Vagina (tissue), 2 donors: ENCODE results near the gene INSC. TPM values are rescaled to one million over a fixed set of nuclear protein-coding genes. Genes with fewer than 3 reads are reported as not detected.

Source experiments
- DNase-seq, 2 donors: peaks; one replicate each; pipeline ENCODE4 v3.0.0-alpha.2; 2017; ENCODE audit errors: extremely low spot score in 2 of 2
- H3K27ac ChIP-seq: fragments of 200-600 bp; sonication (generic); one replicate; pipeline ENCODE4 v1.5.1; 2019
- H3K27me3 ChIP-seq: fragments of 200-600 bp; sonication (generic); one replicate; pipeline ENCODE4 v1.5.1; 2019
- H3K36me3 ChIP-seq, 2 donors: fragments of 200-600 bp; sonication (generic); one replicate each; pipeline ENCODE4 v1.5.1; 2017 to 2019
- H3K4me1 ChIP-seq: fragments of 200-600 bp; sonication (generic); one replicate; pipeline ENCODE4 v1.5.1; 2019
- H3K4me3 ChIP-seq, 2 donors: fragments of 200-600 bp; sonication (generic); 1 replicate in 1 of 2; 2 replicates in 1 of 2; pipeline ENCODE4 v1.5.1; 2016 to 2019
- H3K9me3 ChIP-seq: fragments of 200-600 bp; sonication (generic); one replicate; pipeline ENCODE4 v1.5.1; 2019
- POLR2A ChIP-seq, 2 donors: fragments of 450-650 bp; IDR thresholded peaks; one replicate each; pipeline ENCODE4 v1.6.1; 2017; ENCODE audit warnings: antibody characterized with exemption in 2 of 2, mild to moderate bottlenecking in 2 of 2, moderate library complexity in 2 of 2
- POLR2AphosphoS5 ChIP-seq, 2 donors: sonication (generic); formaldehyde crosslinking; IDR thresholded peaks; one replicate each; pipeline ENCODE4 v1.9.0; 2017; ENCODE audit warnings: antibody characterized with exemption in 2 of 2, mild to moderate bottlenecking in 2 of 2, low read depth in 1 of 2; ENCODE audit not compliant: insufficient read depth in 1 of 2
- intact Hi-C: fragments of 100-400 bp; cut with DNase I; formaldehyde crosslinking; loops from one replicate; pipeline ENCODE4 v1.15.1; 2023
- total RNA-seq: library from RNA; depleted of rRNA; stranded (reverse); fragments of >200 nt; gene quantifications from one replicate; pipeline ENCODE4 v1.2.3, GENCODE V29; 2016
- TF ChIP-seq, protein P1 (sequence below), 3 experiments: fragments of 450-650 bp in 2 of 3; fragments of 200-600 bp in 1 of 3; sonication (generic) in 1 of 3; IDR thresholded peaks; one replicate each; pipeline ENCODE4 v1.5.1; 2017 to 2019; ENCODE audit warnings: antibody characterized with exemption in 3 of 3, mild to moderate bottlenecking in 2 of 3, moderate library complexity in 2 of 3

Gene INSC
- total RNA-seq, 1 donor from 2014 or later = 3.2 TPM

DNA sequence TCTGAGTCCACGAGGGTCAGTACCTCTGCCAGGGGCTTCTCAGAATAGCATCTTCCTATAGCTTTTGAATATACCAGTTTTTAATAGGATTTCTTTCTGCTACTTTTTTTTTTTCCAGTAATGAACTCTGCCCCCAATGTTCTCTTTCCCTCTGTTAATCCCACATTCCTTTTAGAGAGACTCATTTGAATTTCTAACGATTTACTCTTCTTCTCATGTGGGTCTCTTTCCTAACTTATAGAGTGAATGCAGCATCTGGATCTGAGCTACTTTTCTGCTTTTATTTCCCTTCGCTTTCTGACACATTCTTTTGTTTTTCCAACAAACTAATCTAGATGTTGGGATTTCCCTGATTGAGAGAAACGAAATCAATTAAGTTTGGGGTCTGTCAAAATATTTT is 71.4 kb downstream of the INSC start:
- intact Hi-C loops = no loop called here

DNA sequence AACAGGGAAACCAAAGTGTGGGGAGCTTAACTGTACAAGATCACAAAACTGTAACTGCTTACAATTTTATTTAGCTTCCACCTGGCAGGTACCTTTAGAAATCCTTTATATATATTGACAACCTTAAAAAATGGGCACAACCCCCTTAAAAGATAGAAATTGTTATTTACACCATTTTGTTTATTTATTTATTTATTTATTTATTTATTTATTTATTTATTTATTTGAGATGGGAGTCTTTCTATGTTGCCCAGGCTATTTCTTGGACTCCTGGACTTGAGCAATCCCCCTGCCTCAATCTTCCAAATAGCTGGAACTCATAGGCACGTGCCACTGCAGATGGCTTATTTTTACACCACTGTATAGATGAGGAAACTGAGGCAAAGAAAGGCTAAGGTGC is 74.5 kb downstream of the INSC start:
- no peaks in the 10 kb centered on the region for H3K36me3 ChIP-seq

More for the DNA sequence above, 71.4 kb downstream of the INSC start:
- H3K36me3 ChIP-seq = no peaks in the 10 kb centered on the region
- no peak overlapping the region for H3K27ac ChIP-seq
- H3K4me3 ChIP-seq = no peak overlapping the region
- H3K9me3 ChIP-seq = no peaks in the 10 kb centered on the region
- H3K27me3 ChIP-seq = no peaks in the 10 kb centered on the region
- H3K4me1 ChIP-seq = no peaks in the 10 kb centered on the region
- no peak for DNase-seq
- TF ChIP-seq POLR2A (IDR thresholded peaks at IDR 0.05) (no peak), POLR2AphosphoS5 (IDR thresholded peaks at IDR 0.05; ENCODE audit: insufficient read depth in 1 of 2, low read depth in 1 of 2) (no peak)
- TF ChIP-seq, protein P1, sequence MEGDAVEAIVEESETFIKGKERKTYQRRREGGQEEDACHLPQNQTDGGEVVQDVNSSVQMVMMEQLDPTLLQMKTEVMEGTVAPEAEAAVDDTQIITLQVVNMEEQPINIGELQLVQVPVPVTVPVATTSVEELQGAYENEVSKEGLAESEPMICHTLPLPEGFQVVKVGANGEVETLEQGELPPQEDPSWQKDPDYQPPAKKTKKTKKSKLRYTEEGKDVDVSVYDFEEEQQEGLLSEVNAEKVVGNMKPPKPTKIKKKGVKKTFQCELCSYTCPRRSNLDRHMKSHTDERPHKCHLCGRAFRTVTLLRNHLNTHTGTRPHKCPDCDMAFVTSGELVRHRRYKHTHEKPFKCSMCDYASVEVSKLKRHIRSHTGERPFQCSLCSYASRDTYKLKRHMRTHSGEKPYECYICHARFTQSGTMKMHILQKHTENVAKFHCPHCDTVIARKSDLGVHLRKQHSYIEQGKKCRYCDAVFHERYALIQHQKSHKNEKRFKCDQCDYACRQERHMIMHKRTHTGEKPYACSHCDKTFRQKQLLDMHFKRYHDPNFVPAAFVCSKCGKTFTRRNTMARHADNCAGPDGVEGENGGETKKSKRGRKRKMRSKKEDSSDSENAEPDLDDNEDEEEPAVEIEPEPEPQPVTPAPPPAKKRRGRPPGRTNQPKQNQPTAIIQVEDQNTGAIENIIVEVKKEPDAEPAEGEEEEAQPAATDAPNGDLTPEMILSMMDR (IDR thresholded peaks at IDR 0.05) = no peak

DNA sequence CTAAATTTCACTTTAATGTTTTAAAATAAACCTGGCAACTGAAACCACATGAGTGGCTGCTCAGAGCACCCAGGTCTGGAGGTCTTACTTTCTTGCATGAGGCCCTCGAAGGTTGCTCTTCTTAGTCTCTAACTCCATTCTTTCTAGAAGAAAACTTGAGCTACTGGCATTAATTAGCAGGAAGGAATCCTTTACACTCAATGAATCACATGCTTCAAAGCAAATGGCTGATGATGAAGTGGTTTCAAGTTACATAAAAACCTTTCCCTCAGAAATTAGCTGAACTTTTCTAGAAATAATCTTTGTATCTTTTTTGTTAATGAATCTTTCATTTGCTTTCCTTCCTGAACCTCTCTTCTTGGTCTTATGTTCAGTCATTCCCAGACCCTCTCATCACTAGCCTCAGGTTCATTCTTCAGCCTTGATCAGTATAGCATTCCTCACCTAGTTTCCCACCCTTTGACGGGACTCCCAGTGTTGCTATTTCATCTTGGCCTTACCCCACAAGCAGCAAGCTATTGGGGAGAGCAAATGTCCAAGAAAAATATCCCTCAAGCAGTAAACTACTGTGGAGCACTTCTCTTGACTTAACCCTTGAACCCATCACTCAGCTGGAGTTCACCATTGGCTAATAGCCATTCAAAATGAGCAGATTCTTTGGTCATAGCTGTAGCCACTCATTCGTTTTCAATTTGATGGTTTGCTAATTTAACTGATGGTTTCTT is 75.1 kb downstream of the INSC start:
- Histone ChIP-seq H3K27ac (no peak overlapping the region), H3K9me3 (no peaks in the 10 kb centered on the region), H3K27me3 (no peaks in the 10 kb centered on the region), H3K4me1 (no peaks in the 10 kb centered on the region), H3K4me3 (no peak overlapping the region), H3K36me3 (no peaks in the 10 kb centered on the region)
- no peak for DNase-seq
- no peak for TF ChIP-seq POLR2A (IDR thresholded peaks at IDR 0.05)
- no peak for TF ChIP-seq POLR2AphosphoS5 (IDR thresholded peaks at IDR 0.05; ENCODE audit: insufficient read depth in 1 of 2, low read depth in 1 of 2)
- TF ChIP-seq, protein P1 (IDR thresholded peaks at IDR 0.05) = no peak
- intact Hi-C loops = no loop called here

More for the DNA sequence above, 74.5 kb downstream of the INSC start:
- Histone ChIP-seq H3K27me3 (no peaks in the 10 kb centered on the region), H3K4me1 (no peaks in the 10 kb centered on the region), H3K27ac (no peak overlapping the region), H3K4me3 (no peak overlapping the region), H3K9me3 (no peaks in the 10 kb centered on the region)
- DNase-seq = no peak
- TF ChIP-seq POLR2A (IDR thresholded peaks at IDR 0.05) (no peak), POLR2AphosphoS5 (IDR thresholded peaks at IDR 0.05; ENCODE audit: insufficient read depth in 1 of 2, low read depth in 1 of 2) (no peak)
- TF ChIP-seq, protein P1 (IDR thresholded peaks at IDR 0.05) = no peak
- intact Hi-C loops = no loop called here

DNA sequence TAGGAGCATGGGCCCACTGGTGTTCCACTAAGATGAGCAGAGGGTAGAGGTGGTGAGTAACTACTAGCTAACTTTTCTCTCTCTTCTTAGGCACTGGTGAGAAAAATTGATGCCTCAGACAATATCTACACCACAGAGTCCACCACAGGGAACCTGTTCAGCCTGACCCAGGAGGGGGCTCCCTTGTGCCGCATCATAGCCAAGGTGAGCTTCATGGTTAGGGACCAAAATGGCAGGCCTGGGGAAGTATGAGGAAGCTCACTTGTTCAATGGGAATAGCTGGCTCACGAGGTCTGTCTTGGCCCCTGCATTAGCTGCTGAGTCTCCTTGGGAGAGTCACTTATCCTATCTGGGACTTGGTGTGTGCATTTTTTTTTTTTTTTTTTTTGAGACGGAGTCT is 75.9 kb downstream of the INSC start:
- DNase-seq = no peak
- TF ChIP-seq POLR2AphosphoS5 (IDR thresholded peaks at IDR 0.05; ENCODE audit: insufficient read depth in 1 of 2, low read depth in 1 of 2) (no peak), POLR2A (IDR thresholded peaks at IDR 0.05) (no peak)
- TF ChIP-seq, protein P1 (IDR thresholded peaks at IDR 0.05) = no peak
- intact Hi-C loops = no loop called here

DNA sequence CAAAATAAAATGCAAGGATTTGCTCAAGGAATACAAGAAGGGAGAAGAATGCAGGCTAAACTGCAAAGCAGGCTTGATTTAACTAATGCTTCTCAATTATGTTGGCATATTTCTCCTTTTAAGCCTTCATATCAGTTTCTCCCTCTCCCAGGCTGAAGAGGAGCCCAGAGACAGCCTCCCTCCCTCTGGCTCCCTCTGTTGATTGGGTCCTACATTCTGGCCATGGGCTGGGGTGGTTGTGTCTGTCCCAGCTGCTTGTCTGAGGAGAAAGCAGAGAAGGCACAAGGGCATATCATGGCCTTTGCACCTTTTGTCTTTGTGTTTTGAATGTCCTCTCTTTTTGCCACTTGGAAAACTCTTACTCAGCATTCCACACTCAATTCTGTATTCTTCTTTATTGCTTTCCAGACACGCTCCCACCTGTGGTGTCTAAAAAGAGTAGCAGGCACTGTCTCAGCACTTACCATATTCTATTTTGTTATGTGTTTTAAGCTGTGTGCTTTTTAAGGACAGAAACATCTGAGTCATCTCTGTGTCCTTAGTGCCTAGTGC is 77.4 kb downstream of the INSC start:
- Histone ChIP-seq H3K4me1 (no peaks in the 10 kb centered on the region), H3K36me3 (no peaks in the 10 kb centered on the region), H3K27me3 (no peaks in the 10 kb centered on the region), H3K9me3 (no peaks in the 10 kb centered on the region), H3K4me3 (no peak overlapping the region), H3K27ac (no peak overlapping the region)
- no peak for TF ChIP-seq POLR2AphosphoS5 (IDR thresholded peaks at IDR 0.05; ENCODE audit: insufficient read depth in 1 of 2, low read depth in 1 of 2)
- TF ChIP-seq, protein P1 (IDR thresholded peaks at IDR 0.05) = no peak
- no peak for DNase-seq
- intact Hi-C loops = no loop called here

More for the DNA sequence above, 75.9 kb downstream of the INSC start:
- H3K27me3 ChIP-seq = no peaks in the 10 kb centered on the region
- no peak overlapping the region for H3K27ac ChIP-seq
- H3K4me1 ChIP-seq = no peaks in the 10 kb centered on the region
- H3K36me3 ChIP-seq = no peaks in the 10 kb centered on the region
- H3K9me3 ChIP-seq = no peaks in the 10 kb centered on the region
- no peak overlapping the region for H3K4me3 ChIP-seq
